GM13976 (cell line): ENCODE measurements around the gene UQCRHL.
"Not testable (repeated sequence)": the region's sequence is repeated elsewhere in the genome, so short reads cannot be mapped to it uniquely, and the experiment has no call there.

ENCODE experiments used
- DNase-seq: peaks from one replicate; pipeline ENCODE4 v3.0.0; 2012; ENCODE audit warnings: low spot score
- in situ Hi-C: fragments of 300-500 bp; cut with MboI; formaldehyde crosslinking; loops from one replicate; pipeline ENCODE4 v1.12.0; 2022; ENCODE audit warnings: low sequenced_read_pairs, mixed read lengths, inconsistent platforms; ENCODE audit not compliant: unreplicated experiment
- TF ChIP-seq, protein P1 (sequence below): IDR thresholded peaks from 2 replicates; pipeline ENCODE4 v1.5.1; 2012; ENCODE audit warnings: borderline replicate concordance, mild to moderate bottlenecking; ENCODE audit not compliant: insufficient read depth; ENCODE audit errors: extremely low read depth, missing control alignments, control extremely low read depth

UQCRHL gene

DNA sequence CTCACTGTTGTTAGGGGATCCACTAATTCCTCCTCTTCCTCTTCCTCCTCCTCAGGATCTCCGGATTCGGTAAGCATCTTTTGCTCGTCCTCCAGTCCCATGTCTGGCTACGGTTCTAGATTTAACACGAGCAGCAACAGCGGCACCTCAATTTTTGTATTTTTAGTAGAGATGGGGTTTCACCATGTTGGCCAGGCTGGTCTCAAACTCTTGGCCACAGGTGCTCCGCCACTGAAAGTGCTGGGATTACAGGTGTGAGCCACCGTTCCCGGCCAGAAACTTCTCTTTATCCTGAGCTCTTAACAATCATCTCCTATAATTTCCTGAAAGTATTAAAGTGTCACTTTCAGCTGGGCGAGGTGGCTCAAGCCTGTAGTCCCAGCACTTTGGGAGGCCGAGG, at the start of gene UQCRHL:
Gene UQCRHL, minus strand, starts transcription at position 101 of the 400 bp plus-strand sequence. Its CDS starts 0 bp downstream, at position 101.
- not testable (repeated sequence) for DNase-seq
- in situ Hi-C loops = loop anchor here (25.0 kb wide), 1 partner anchor 180 kb away; the partner anchor contains the start of gene ZBTB17

GRCh38 chr1:15856888-15857287, 49.4 kb upstream of the UQCRHL start:
- in situ Hi-C loops = no loop called here
- no peak for DNase-seq
- TF ChIP-seq, protein P1, sequence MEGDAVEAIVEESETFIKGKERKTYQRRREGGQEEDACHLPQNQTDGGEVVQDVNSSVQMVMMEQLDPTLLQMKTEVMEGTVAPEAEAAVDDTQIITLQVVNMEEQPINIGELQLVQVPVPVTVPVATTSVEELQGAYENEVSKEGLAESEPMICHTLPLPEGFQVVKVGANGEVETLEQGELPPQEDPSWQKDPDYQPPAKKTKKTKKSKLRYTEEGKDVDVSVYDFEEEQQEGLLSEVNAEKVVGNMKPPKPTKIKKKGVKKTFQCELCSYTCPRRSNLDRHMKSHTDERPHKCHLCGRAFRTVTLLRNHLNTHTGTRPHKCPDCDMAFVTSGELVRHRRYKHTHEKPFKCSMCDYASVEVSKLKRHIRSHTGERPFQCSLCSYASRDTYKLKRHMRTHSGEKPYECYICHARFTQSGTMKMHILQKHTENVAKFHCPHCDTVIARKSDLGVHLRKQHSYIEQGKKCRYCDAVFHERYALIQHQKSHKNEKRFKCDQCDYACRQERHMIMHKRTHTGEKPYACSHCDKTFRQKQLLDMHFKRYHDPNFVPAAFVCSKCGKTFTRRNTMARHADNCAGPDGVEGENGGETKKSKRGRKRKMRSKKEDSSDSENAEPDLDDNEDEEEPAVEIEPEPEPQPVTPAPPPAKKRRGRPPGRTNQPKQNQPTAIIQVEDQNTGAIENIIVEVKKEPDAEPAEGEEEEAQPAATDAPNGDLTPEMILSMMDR = no peak

- TF ChIP-seq, protein P1 = no peak
- no peak for DNase-seq
Observed at GRCh38 chr1:15852828-15853302, 45.4 kb upstream of the UQCRHL start.

DNA sequence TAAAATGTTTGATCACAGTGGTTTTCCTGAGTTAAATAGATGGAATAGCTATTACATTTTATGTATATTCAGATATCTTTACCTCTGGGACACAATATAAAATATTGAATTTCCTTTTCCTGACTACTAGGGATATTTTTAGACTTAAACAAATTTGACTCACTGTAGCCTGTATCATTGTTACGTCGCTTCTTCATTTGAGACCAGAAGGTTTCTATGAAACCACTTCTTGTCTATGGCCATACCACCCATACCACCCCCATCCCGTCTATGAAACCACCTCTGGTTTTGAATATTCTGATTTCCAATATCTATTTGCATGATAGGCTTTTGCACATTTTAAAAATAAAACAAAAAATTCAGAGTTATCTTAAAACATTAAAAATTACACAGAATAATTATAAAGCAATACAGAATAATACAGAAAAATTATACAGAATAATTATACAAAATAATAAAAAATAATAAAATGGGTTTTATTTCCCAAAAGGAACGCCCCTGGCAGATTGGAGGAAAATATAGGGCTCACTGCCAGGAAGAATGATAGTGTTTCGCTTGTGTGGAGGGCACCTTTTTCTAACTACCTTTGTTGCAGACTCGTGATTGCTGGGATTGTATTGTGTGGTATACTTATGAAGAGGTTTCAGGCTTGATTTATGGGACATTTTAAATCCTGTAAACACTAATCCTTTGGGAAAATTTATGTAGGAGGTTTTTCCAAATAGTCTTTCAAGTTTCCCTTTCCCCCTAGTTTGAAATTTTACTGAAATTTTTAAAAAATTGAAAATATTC, 44.8 kb upstream of the UQCRHL start:
- no peak for DNase-seq
- TF ChIP-seq, protein P1 = no peak
- in situ Hi-C loops = no loop called here

More at GRCh38 chr1:15852828-15853302, 45.4 kb upstream of the UQCRHL start:
- in situ Hi-C loops = no loop called here

DNA sequence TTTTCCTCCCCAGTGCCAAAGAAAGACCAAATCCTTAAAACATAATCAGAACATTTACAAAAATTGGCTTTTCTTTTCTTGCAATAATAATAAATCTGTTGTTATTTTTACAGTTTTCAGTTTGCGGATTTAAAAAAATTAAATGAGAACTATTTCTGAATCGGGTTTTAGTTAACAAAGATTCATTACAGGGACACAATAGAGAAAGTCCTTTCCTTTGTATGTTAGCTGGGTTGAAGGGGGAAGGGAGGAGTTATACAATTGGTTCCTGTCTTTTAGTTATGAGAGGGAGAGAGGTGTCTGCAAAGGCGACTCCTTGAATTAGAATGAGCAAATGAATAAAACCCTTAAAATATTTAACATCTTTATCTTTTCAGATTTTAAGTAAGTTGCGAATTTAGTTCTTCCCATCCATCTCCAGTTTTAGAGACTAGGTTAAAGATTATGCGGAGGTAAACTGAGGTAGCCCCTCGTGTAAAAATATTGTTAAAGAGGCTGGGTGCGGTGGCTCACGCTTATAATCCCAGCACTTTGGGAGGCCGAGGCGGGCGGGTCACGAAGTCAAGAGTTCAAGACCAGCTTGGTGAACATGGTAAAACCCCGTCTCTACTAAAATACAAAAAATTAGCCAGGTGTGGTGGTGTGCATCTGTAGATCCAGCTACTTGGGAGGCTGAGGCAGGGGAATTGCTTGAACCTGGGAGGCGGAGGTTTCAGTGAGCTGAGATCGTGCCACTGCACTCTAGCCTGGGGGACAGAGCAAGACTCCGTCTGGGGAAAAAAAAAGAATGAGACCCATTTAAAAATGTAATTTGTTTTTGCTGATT, 44.0 kb upstream of the UQCRHL start:
- in situ Hi-C loops = no loop called here
- DNase-seq = no peak
- TF ChIP-seq, protein P1 = no peak

GRCh38 chr1:15850471-15851001, 43.1 kb upstream of the UQCRHL start:
- no peak for DNase-seq
- TF ChIP-seq, protein P1 = no peak
- in situ Hi-C loops = no loop called here
